Thymus (tissue), 11 donors: Measurements from ENCODE around the gene GNAL. TPM values are rescaled to one million over a fixed set of nuclear protein-coding genes. Genes with fewer than 3 reads are reported as not detected.
"Not testable (repeated sequence)": the region's sequence is repeated elsewhere in the genome, so short reads cannot be mapped to it uniquely, and the experiment has no call there.

Source experiments
- DNase-seq, 9 donors: peaks; one replicate each; pipeline ENCODE4 v3.0.0-alpha.2; 2013; ENCODE audit warnings: low spot score in 9 of 9, low read depth in 6 of 9, missing footprints in 1 of 9
- H3K27ac ChIP-seq, 2 donors: one replicate each; pipeline ENCODE4 v1.5.1; 2013; ENCODE audit warnings: control low read depth in 1 of 2, low read depth in 1 of 2, low read length in 1 of 2, mild to moderate bottlenecking in 1 of 2, moderate library complexity in 1 of 2
- H3K27me3 ChIP-seq, 2 donors: one replicate each; pipeline ENCODE4 v1.5.1; 2013; ENCODE audit warnings: low read length in 1 of 2; ENCODE audit not compliant: control insufficient read depth in 2 of 2, insufficient read depth in 1 of 2
- H3K36me3 ChIP-seq, 2 donors: one replicate each; pipeline ENCODE4 v1.5.1; 2013; ENCODE audit warnings: low read length in 1 of 2, mild to moderate bottlenecking in 1 of 2, moderate library complexity in 1 of 2; ENCODE audit not compliant: control insufficient read depth in 2 of 2, insufficient read depth in 2 of 2
- H3K4me1 ChIP-seq, 2 donors: one replicate each; pipeline ENCODE4 v1.5.1; 2013; ENCODE audit warnings: low read length in 2 of 2; ENCODE audit not compliant: control insufficient read depth in 2 of 2, insufficient read depth in 2 of 2
- H3K4me3 ChIP-seq, 2 donors: one replicate each; pipeline ENCODE4 v1.5.1; 2013; ENCODE audit warnings: low read length in 2 of 2, control low read depth in 1 of 2, mild to moderate bottlenecking in 1 of 2
- H3K9me3 ChIP-seq, 2 donors: one replicate each; pipeline ENCODE4 v1.5.1; 2013; ENCODE audit warnings: low read length in 1 of 2, mild to moderate bottlenecking in 1 of 2; ENCODE audit not compliant: control insufficient read depth in 2 of 2, insufficient read depth in 1 of 2
- WGBS: extraction: QIAGEN DNeasy Blood & Tissue Kit; methylation state at CpG from one replicate; pipeline ENCODE4 v1.1.7; 2013; 5-methylcytosine and 5-hydroxymethylcytosine counted together
- polyA plus RNA-seq: library from polyadenylated mRNA; stranded (reverse); fragments of 200-250 nt; gene quantifications from one replicate; pipeline ENCODE4 v1.2.3, GENCODE V29; 2013
- total RNA-seq: library from RNA; stranded (reverse); fragments of 120-200 nt; gene quantifications from one replicate; pipeline ENCODE4 v1.2.4, GENCODE V29; 2013
- donor health status: healthy.

GNAL gene
- total and polyA plus RNA-seq, 2 donors: 1.7 to 7.5 TPM

DNA sequence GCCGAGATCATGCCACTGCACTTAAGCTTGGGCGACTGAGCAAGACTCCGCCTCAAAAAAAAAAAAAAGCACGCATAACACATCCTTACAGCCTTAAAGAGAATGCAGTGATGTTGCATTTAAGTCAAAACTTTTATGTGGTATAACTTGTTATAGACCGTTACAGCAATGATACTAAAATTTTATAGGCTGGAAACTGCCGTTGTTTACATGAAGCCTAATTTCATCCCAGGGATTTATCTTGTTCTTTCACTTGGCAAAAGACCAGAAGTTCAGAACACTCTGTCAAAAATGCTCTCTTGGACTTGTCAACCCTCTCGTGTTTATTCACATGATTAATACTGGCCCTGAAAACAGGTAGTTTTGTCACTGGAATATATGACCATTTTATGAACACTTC lies 7.4 kb downstream of the GNAL start:
- no peak overlapping the region for H3K4me3 ChIP-seq
- 78% methylated on average over 7 of the region's 7 CpGs for WGBS
- H3K27ac ChIP-seq: no peak overlapping the region
- no peak for DNase-seq
- H3K9me3 ChIP-seq: no peaks in the 10 kb centered on the region
- H3K27me3 ChIP-seq: peaks cover 4 to 29% of the 10 kb centered on the region in 2 donors
- H3K36me3 ChIP-seq: no peaks in the 10 kb centered on the region
- H3K4me1 ChIP-seq: peaks cover 0 to under 1% of the 10 kb centered on the region in 2 donors

DNA sequence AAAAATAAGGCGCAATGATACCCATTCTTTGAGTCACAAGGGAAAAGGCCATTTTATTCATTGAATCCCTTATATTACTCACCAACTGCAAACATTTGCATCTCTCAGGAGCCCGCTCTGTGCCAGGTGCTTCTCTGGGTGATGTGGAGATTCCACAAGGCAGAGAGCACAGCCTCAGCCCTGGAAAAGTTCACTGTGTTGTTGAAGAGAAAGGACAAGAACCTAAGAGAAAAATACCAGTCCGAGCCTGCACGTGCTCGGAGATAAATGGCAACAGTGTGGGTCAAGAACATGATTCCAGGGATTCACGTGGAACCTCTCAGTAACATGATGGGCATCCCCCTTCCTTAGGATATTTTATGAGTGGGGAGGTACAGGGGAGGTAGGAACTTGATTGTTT lies 11.8 kb downstream of the GNAL start:
- Histone ChIP-seq H3K4me3 (no peak overlapping the region), H3K27me3 (peaks cover 0 to 9% of the 10 kb centered on the region in 2 donors), H3K9me3 (no peaks in the 10 kb centered on the region), H3K36me3 (no peaks in the 10 kb centered on the region), H3K4me1 (peaks cover 0 to 3% of the 10 kb centered on the region in 2 donors), H3K27ac (no peak overlapping the region)
- no peak for DNase-seq
- 96% methylated on average over 6 of the region's 6 CpGs for whole genome bisulfite sequencing

DNA sequence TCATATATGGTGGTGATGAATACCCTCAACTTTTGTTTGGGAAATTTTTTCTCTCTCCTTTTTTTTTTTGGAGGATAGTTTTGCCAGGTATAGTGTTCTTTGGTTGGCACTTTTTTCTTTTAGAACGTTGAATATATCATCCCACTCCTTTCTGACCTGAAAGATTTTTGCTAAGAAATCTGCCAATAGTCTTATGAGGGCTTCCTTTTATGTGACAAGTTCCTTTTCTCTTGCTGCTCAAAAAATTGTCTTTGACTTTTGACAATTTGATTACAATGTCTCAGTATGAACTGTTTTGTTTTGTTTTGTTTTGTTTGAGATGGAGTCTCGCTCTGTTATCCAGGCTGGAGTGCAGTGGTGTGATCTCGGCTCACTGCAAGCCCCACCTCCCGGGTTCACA lies 21.5 kb downstream of the GNAL start:
- Histone ChIP-seq H3K4me1 (no peaks in the 10 kb centered on the region), H3K4me3 (no peak overlapping the region), H3K27me3 (peaks cover 0 to 2% of the 10 kb centered on the region in 2 donors), H3K9me3 (no peaks in the 10 kb centered on the region), H3K36me3 (no peaks in the 10 kb centered on the region), H3K27ac (no peak overlapping the region)
- no peak for DNase-seq
- 92% methylated on average over 4 of the region's 4 CpGs for WGBS

DNA sequence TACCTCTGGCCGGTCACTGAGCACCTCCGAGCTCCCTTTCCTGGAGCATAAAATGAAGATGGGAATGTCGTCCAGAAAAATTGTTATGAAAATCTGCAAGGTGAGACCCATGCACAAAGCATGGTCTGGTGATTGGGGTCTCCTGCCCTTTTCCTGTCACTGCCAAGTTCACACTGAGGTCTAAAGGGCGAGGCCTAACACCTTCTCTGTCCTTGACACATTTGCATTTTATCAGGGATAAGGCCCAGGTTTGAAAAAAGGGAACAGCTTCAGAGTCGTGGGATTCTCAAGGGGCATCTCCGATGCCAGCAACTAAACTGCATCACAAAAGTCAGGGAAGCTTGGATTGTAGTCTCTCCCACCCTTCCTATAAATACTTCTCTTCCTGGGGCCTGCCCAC lies 24.7 kb downstream of the GNAL start:
- no peak for DNase-seq
- no peak overlapping the region for H3K4me3 ChIP-seq
- H3K9me3 ChIP-seq: no peaks in the 10 kb centered on the region
- WGBS: 84% methylated on average over 6 of the region's 6 CpGs
- H3K4me1 ChIP-seq: no peaks in the 10 kb centered on the region
- H3K27me3 ChIP-seq: peaks cover 0 to 2% of the 10 kb centered on the region in 2 donors
- H3K36me3 ChIP-seq: no peaks in the 10 kb centered on the region
- H3K27ac ChIP-seq: no peak overlapping the region

DNA sequence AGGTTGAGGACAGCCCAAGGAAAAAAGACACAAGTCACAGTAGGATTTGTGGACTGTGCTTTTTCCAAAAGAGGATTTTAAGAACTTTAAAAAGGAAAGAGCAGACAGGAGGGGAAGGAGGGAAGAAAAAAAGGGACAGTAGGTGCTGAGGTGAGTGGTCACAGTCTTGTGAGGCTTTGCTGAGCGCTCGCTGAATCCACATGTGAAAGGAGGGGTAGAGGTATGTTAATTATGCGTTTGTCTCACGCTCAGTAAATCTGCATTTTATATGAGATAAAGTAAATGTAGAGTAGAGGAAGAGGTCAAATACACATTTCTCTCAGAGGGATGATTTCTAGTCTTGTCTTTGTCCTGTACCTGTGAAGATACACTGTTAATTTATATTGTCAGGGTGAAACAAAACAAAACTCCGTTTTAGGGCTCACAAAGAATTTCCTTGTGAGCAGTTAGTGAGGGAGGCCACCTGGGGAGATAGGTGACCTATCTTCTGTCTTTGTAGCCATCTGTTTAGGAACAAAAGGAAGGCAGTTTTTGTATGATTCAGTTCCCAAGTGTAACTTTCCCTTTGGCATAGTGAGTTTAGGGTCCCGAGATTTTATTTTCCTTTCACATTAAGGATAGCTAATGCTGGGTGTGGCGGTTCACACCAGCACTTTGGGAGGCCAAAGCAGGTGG lies 25.3 kb downstream of the GNAL start:
- Histone ChIP-seq H3K9me3 (no peaks in the 10 kb centered on the region), H3K27me3 (peaks cover 0 to 2% of the 10 kb centered on the region in 2 donors), H3K4me1 (no peaks in the 10 kb centered on the region), H3K27ac (no peak overlapping the region), H3K4me3 (no peak overlapping the region), H3K36me3 (no peaks in the 10 kb centered on the region)
- DNase-seq: no peak
- WGBS: 91% methylated on average over 7 of the region's 7 CpGs

DNA sequence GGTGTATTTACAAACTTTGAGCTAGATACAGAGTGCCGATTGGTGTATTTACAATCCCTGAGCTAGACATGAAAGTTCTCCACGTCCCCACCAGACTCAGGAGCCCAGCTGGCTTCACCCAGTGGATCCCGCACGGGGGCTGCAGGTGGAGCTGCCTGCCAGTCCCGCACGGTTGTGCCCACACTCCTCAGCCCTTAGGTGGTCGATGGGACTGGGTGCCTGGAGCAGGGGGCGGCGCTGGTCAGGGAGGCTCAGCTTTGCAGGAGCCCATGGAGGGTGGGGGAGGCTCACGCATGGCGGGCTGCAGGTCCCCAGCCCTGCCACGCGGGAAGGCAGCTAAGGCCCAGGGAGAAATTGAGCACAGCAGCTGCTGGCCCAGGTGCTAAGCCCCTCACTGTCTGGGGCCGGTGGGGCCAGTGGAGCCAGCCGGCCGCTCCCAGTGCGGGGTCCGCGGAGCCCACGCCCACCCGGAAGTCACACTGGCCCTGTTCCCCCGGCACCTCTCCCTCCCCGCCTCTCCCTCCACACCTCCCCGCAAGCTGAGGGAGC lies 27.8 kb downstream of the GNAL start:
- not testable (repeated sequence) for H3K27me3 ChIP-seq, H3K9me3 ChIP-seq, H3K4me3 ChIP-seq, H3K36me3 ChIP-seq, H3K27ac ChIP-seq, H3K4me1 ChIP-seq, DNase-seq
- 98% methylated on average over 24 of the region's 24 CpGs for WGBS

DNA sequence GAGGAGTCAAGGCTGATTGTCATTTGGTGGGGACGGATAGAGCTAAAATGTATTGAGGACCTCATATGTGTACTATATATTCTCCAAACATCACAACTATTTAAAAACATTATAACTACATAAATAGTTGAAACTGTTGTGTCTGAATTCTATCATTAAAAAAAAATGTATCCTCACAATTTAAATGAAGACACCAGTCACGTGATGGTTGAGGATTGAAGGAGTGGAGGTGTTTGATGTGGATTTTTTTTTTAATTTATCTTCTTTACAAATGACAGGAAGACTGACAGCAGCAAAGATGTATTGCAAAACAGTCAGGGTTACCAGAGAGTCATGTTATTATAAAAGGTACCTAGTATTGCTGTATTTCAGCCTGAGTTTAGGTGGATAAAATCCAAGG lies 30.0 kb downstream of the GNAL start:
- H3K27me3 ChIP-seq: peaks cover 0 to 3% of the 10 kb centered on the region in 2 donors
- no peak overlapping the region for H3K4me3 ChIP-seq
- H3K9me3 ChIP-seq: no peaks in the 10 kb centered on the region
- no peaks in the 10 kb centered on the region for H3K4me1 ChIP-seq
- no peaks in the 10 kb centered on the region for H3K36me3 ChIP-seq
- DNase-seq: no peak
- no peak overlapping the region for H3K27ac ChIP-seq
- 64% methylated on average over 2 of the region's 2 CpGs for WGBS

DNA sequence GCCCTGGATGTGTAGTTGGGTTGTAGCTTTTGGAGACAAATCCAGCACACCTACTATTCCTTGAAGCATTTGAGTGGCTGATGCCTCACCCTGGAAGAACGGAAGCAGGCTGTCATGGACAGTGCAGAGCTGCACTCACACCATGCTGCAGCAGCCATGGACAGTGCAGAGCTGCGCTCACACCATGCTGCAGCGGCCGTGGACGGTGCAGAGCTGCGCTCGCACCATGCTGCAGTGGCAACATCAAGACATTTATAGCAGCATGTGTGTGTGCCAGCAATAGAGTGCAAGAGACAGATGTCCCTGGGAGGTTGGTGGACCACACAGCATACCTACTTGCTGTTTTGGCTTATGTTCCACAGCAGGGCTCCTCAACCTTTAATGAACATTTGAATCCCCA lies 30.6 kb downstream of the GNAL start:
- H3K27me3 ChIP-seq: peaks cover 0 to 3% of the 10 kb centered on the region in 2 donors

DNA sequence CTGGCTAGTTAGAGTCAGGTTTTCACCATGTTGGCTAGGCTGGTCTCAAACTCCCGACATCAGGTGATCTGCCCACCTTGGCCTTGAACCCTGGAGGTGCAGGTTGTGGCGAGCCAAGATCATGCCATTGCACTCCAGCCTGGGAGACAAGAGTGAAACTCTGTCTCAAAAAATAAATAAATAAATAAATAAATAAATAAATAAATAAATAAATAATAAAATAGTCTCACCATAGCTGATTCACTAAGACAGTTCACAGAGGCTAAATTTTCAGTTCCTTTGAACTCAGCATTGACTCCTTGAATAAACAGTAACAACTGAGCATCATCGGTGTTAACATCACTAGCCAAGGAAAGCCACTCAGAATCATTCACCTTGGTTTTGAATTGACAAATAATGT lies 32.7 kb downstream of the GNAL start:
- Histone ChIP-seq H3K4me1 (no peaks in the 10 kb centered on the region), H3K9me3 (no peaks in the 10 kb centered on the region), H3K4me3 (no peak overlapping the region), H3K36me3 (no peaks in the 10 kb centered on the region), H3K27ac (no peak overlapping the region), H3K27me3 (peaks cover 0 to 3% of the 10 kb centered on the region in 2 donors)
- no peak for DNase-seq
- WGBS: 96% methylated on average over 3 of the region's 3 CpGs

More for the DNA sequence above, 30.6 kb downstream of the GNAL start:
- no peaks in the 10 kb centered on the region for H3K4me1 ChIP-seq
- WGBS: 98% methylated on average over 7 of the region's 7 CpGs
- no peak overlapping the region for H3K4me3 ChIP-seq
- H3K27ac ChIP-seq: no peak overlapping the region
- H3K9me3 ChIP-seq: no peaks in the 10 kb centered on the region
- no peaks in the 10 kb centered on the region for H3K36me3 ChIP-seq
- no peak for DNase-seq
